K562 (cell line): ENCODE data around the gene PLCB1.

Experiments
- BRF1 ChIP-seq: IDR thresholded peaks from 3 replicates; pipeline ENCODE4 v1.6.1; 2011; ENCODE audit warnings: borderline replicate concordance, mild to moderate bottlenecking; ENCODE audit not compliant: insufficient read length; ENCODE audit errors: extremely low read depth
- FOXJ3 ChIP-seq: sonication (generic); formaldehyde crosslinking; IDR thresholded peaks from 2 replicates; pipeline ENCODE4 v1.4.0; 2020; ENCODE audit warnings: mild to moderate bottlenecking, missing genetic modification reagents
- HDAC2 ChIP-seq: fragments of 450-650 bp; IDR thresholded peaks from 2 replicates; pipeline ENCODE4 v1.6.1; 2016; ENCODE audit warnings: mild to moderate bottlenecking
- HOXB6 ChIP-seq: fragments of 250-450 bp; sonication (Bioruptor Pico); IDR thresholded peaks from 2 replicates; pipeline ENCODE4 v1.5.1; 2022; ENCODE audit warnings: mild to moderate bottlenecking, borderline replicate concordance
- KLF6 ChIP-seq: fragments of 250-450 bp; sonication (Bioruptor Pico); IDR thresholded peaks from 2 replicates; pipeline ENCODE4 v1.4.0; 2020; ENCODE audit warnings: mild to moderate bottlenecking, moderate library complexity, borderline replicate concordance
- MXI1 ChIP-seq: IDR thresholded peaks from 2 replicates; pipeline ENCODE4 v1.6.1; 2011; ENCODE audit warnings: low read depth, mild to moderate bottlenecking, improper control_type of control experiment, low read length
- PHF20 ChIP-seq: fragments of 450-650 bp; IDR thresholded peaks from 2 replicates; pipeline ENCODE4 v1.6.1; 2018; ENCODE audit not compliant: partially characterized antibody
- POLR2AphosphoS5 ChIP-seq: IDR thresholded peaks from 2 replicates; pipeline ENCODE4 v1.6.1; 2011; ENCODE audit warnings: mild to moderate bottlenecking, low read depth, low read length, moderate library complexity; ENCODE audit not compliant: control insufficient read depth, insufficient read depth
- RBBP5 ChIP-seq: fragments of 200-600 bp; sonication (generic); IDR thresholded peaks from 2 replicates; pipeline ENCODE4 v1.6.1; 2012; ENCODE audit warnings: borderline replicate concordance, mild to moderate bottlenecking, low read length, control low read depth, inconsistent platforms; ENCODE audit not compliant: insufficient read depth, poor library complexity, severe bottlenecking
- ZNF175 ChIP-seq: fragments of 200-800 bp; sonication (Bioruptor generic); IDR thresholded peaks from 2 replicates; pipeline ENCODE4 v1.6.1; 2016; ENCODE audit warnings: low read depth, mild to moderate bottlenecking, missing genetic modification characterization, missing compliant biosample characterization
- ZNF274 ChIP-seq: IDR thresholded peaks from 2 replicates; pipeline ENCODE4 v1.6.1; 2011; ENCODE audit warnings: low read depth, mild to moderate bottlenecking, low read length, moderate library complexity, borderline replicate concordance
- TF ChIP-seq, protein P1 (sequence below), 3 experiments: IDR thresholded peaks in 2 of 3; conservative IDR thresholded peaks in 1 of 3; 2 replicates each; pipeline ENCODE4 v1.5.1; 2011 to 2012; ENCODE audit warnings: low read length in 3 of 3, mild to moderate bottlenecking in 3 of 3, control low read depth in 2 of 3, improper control_type of control experiment in 1 of 3, inconsistent platforms in 1 of 3, low read depth in 1 of 3, mixed read lengths in 1 of 3, moderate library complexity in 1 of 3; ENCODE audit not compliant: insufficient read depth in 2 of 3
- TF ChIP-seq, protein P2 (sequence below): fragments of 250-450 bp; sonication (Bioruptor Pico); IDR thresholded peaks from 2 replicates; pipeline ENCODE4 v1.5.0; 2021

DNA sequence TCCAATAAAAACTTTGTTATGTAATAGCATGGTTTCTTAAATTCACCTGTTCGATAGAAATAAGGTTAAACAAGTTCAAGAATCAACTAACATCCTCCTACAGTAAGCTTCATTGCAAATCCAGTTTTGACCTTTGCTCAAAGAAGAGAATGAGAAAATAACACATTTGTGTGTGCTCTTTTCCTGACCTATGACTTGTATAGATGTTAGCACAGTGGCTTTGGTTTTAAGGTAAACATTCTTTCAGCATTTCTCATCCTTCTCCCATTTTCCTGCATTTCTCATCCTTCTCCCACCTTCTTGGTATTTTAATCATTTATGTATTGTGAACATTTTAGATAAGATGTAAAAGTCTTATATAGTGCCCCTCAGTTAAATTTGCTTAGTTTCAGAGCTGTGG lies 73.9 kb downstream of the PLCB1 start:
- TF ChIP-seq ZNF175 (CRISPR knock-in tag) (no peak), HDAC2 (no peak), PHF20 (no peak), RBBP5 (no peak), ZNF274 (no peak), KLF6 (CRISPR knock-in tag) (no peak), BRF1 (no peak), FOXJ3 (CRISPR knock-in tag) (no peak), POLR2AphosphoS5 (no peak), HOXB6 (CRISPR knock-in tag) (no peak), MXI1 (no peak)
- TF ChIP-seq, protein P1, sequence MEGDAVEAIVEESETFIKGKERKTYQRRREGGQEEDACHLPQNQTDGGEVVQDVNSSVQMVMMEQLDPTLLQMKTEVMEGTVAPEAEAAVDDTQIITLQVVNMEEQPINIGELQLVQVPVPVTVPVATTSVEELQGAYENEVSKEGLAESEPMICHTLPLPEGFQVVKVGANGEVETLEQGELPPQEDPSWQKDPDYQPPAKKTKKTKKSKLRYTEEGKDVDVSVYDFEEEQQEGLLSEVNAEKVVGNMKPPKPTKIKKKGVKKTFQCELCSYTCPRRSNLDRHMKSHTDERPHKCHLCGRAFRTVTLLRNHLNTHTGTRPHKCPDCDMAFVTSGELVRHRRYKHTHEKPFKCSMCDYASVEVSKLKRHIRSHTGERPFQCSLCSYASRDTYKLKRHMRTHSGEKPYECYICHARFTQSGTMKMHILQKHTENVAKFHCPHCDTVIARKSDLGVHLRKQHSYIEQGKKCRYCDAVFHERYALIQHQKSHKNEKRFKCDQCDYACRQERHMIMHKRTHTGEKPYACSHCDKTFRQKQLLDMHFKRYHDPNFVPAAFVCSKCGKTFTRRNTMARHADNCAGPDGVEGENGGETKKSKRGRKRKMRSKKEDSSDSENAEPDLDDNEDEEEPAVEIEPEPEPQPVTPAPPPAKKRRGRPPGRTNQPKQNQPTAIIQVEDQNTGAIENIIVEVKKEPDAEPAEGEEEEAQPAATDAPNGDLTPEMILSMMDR (IDR thresholded peaks at IDR 0.05 in 2 of 3, conservative IDR thresholded peaks at IDR 0.05 in 1 of 3; ENCODE audit: insufficient read depth in 2 of 3, low read depth in 1 of 3, low read length in 3 of 3) = no peak
- TF ChIP-seq, protein P2, sequence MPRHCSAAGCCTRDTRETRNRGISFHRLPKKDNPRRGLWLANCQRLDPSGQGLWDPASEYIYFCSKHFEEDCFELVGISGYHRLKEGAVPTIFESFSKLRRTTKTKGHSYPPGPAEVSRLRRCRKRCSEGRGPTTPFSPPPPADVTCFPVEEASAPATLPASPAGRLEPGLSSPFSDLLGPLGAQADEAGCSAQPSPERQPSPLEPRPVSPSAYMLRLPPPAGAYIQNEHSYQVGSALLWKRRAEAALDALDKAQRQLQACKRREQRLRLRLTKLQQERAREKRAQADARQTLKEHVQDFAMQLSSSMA (CRISPR knock-in tag) = no peak
